ENCODE measurements around the gene UTP25. TPM values are rescaled to one million over a fixed set of nuclear protein-coding genes. Genes with fewer than 3 reads are reported as not detected.

UTP25 gene
- total RNA-seq, 3 donors from 2014 or later (not counting 1 experiment from before 2014, with no cell fraction given): 6.0 to 8.9 (median 8.3) TPM

GRCh38 chr1:209817691-209818090 is 10.1 kb upstream of the UTP25 start:
- DNase-seq: no peak
- Histone ChIP-seq H3K4me3 (ENCODE audit: low read length) (no peak overlapping the region), H3K4me1 (ENCODE audit: control insufficient read depth, insufficient read depth, low read length) (no peaks in the 10 kb centered on the region), H3K27ac (ENCODE audit: low read length) (no peak overlapping the region), H3K36me3 (ENCODE audit: control insufficient read depth, insufficient read depth, low read length) (no peaks in the 10 kb centered on the region), H3K9me3 (ENCODE audit: control insufficient read depth, insufficient read depth, low read length) (no peaks in the 10 kb centered on the region), H3K27me3 (ENCODE audit: control insufficient read depth, insufficient read depth, low read length) (peaks cover 7% of the 10 kb centered on the region)
- no peaks in the 10 kb centered on the region for H3K9me3 Mint-ChIP-seq
- ATAC-seq: no peak
- peaks cover under 1 to 2% of the 10 kb centered on the region in 2 donors for H3K4me1 Mint-ChIP-seq
- H3K36me3 Mint-ChIP-seq: no peaks in the 10 kb centered on the region
- TF ChIP-seq CTCF (IDR thresholded peaks at IDR 0.05): no peak
- H3K27me3 Mint-ChIP-seq (ENCODE audit: low read depth in 2 of 2): peaks cover 19 to 29% of the 10 kb centered on the region in 2 donors
- no peak overlapping the region for H3K4me3 Mint-ChIP-seq
- 86% methylated on average over 1 of the region's 1 CpG for WGBS (ENCODE audit: insufficient coverage)
- no peak overlapping the region for H3K27ac Mint-ChIP-seq
- intact Hi-C loops (cut with micrococcal nuclease): no loop called here

- Mint-ChIP-seq H3K4me3 (no peak overlapping the region), H3K4me1 (peaks cover 10 to 12% of the 10 kb centered on the region in 2 donors), H3K27ac (no peak overlapping the region), H3K9me3 (no peaks in the 10 kb centered on the region), H3K27me3 (ENCODE audit: low read depth in 2 of 2) (peaks cover 22 to 35% of the 10 kb centered on the region in 2 donors), H3K36me3 (no peaks in the 10 kb centered on the region)
- no peak for DNase-seq
- no peak for TF ChIP-seq CTCF (IDR thresholded peaks at IDR 0.05)
- 0% methylated on average over 1 of the region's 1 CpG for WGBS (ENCODE audit: insufficient coverage)
- no peak for ATAC-seq
- Histone ChIP-seq H3K27me3 (ENCODE audit: control insufficient read depth, insufficient read depth, low read length) (peaks cover 12% of the 10 kb centered on the region), H3K9me3 (ENCODE audit: control insufficient read depth, insufficient read depth, low read length) (no peaks in the 10 kb centered on the region), H3K36me3 (ENCODE audit: control insufficient read depth, insufficient read depth, low read length) (no peaks in the 10 kb centered on the region), H3K4me1 (ENCODE audit: control insufficient read depth, insufficient read depth, low read length) (no peaks in the 10 kb centered on the region), H3K27ac (ENCODE audit: low read length) (no peak overlapping the region), H3K4me3 (ENCODE audit: low read length) (no peak overlapping the region)
- intact Hi-C loops (cut with micrococcal nuclease): no loop called here
These were observed 8.7 kb upstream of the UTP25 start for GRCh38 chr1:209819058-209819457.

- H3K27ac Mint-ChIP-seq: no peak overlapping the region
- no peak for DNase-seq
- H3K9me3 Mint-ChIP-seq: no peaks in the 10 kb centered on the region
- no peak for ATAC-seq
- peaks cover 22 to 35% of the 10 kb centered on the region in 2 donors for H3K27me3 Mint-ChIP-seq (ENCODE audit: low read depth in 2 of 2)
- H3K4me1 Mint-ChIP-seq: peaks cover 10 to 12% of the 10 kb centered on the region in 2 donors
- Histone ChIP-seq H3K4me3 (ENCODE audit: low read length) (no peak overlapping the region), H3K27me3 (ENCODE audit: control insufficient read depth, insufficient read depth, low read length) (peaks cover 12% of the 10 kb centered on the region), H3K36me3 (ENCODE audit: control insufficient read depth, insufficient read depth, low read length) (no peaks in the 10 kb centered on the region), H3K27ac (ENCODE audit: low read length) (no peak overlapping the region), H3K4me1 (ENCODE audit: control insufficient read depth, insufficient read depth, low read length) (no peaks in the 10 kb centered on the region), H3K9me3 (ENCODE audit: control insufficient read depth, insufficient read depth, low read length) (no peaks in the 10 kb centered on the region)
- H3K4me3 Mint-ChIP-seq: no peak overlapping the region
- intact Hi-C loops (cut with micrococcal nuclease): no loop called here
- TF ChIP-seq CTCF (IDR thresholded peaks at IDR 0.05): no peak
- WGBS (ENCODE audit: insufficient coverage): 73% methylated on average over 3 of the region's 4 CpGs
- no peaks in the 10 kb centered on the region for H3K36me3 Mint-ChIP-seq
These were observed 6.8 kb upstream of the UTP25 start for GRCh38 chr1:209820986-209821385.

GRCh38 chr1:209822706-209823105 is 5.1 kb upstream of the UTP25 start:
- Mint-ChIP-seq H3K27ac (no peak overlapping the region), H3K4me3 (no peak overlapping the region), H3K9me3 (no peaks in the 10 kb centered on the region), H3K36me3 (no peaks in the 10 kb centered on the region), H3K4me1 (peaks cover 18 to 22% of the 10 kb centered on the region in 2 donors), H3K27me3 (ENCODE audit: low read depth in 2 of 2) (peaks cover 22 to 35% of the 10 kb centered on the region in 2 donors)
- H3K27me3 ChIP-seq (ENCODE audit: control insufficient read depth, insufficient read depth, low read length): peaks cover 12% of the 10 kb centered on the region
- no peak for TF ChIP-seq CTCF (IDR thresholded peaks at IDR 0.05)
- no peak overlapping the region for H3K4me3 ChIP-seq (ENCODE audit: low read length)
- no peaks in the 10 kb centered on the region for H3K36me3 ChIP-seq (ENCODE audit: control insufficient read depth, insufficient read depth, low read length)
- no peaks in the 10 kb centered on the region for H3K9me3 ChIP-seq (ENCODE audit: control insufficient read depth, insufficient read depth, low read length)
- 76% methylated on average over 7 of the region's 7 CpGs for WGBS (ENCODE audit: insufficient coverage)
- ATAC-seq: no peak
- intact Hi-C loops (cut with micrococcal nuclease): no loop called here
- no peak overlapping the region for H3K27ac ChIP-seq (ENCODE audit: low read length)
- no peak for DNase-seq
- H3K4me1 ChIP-seq (ENCODE audit: control insufficient read depth, insufficient read depth, low read length): peaks cover 7% of the 10 kb centered on the region

All from natural killer cell (primary cell).